Kidney capillary endothelial cell (primary cell): ENCODE data around the gene ATP5F1D.
A peak's percentile ranks its signal among the peaks of the same experiment; 100 is the strongest.

Experiments used
- DNase-seq: peaks from one replicate; pipeline ENCODE4 v3.0.0-alpha.2; 2018; ENCODE audit warnings: low spot score

ATP5F1D gene

DNA sequence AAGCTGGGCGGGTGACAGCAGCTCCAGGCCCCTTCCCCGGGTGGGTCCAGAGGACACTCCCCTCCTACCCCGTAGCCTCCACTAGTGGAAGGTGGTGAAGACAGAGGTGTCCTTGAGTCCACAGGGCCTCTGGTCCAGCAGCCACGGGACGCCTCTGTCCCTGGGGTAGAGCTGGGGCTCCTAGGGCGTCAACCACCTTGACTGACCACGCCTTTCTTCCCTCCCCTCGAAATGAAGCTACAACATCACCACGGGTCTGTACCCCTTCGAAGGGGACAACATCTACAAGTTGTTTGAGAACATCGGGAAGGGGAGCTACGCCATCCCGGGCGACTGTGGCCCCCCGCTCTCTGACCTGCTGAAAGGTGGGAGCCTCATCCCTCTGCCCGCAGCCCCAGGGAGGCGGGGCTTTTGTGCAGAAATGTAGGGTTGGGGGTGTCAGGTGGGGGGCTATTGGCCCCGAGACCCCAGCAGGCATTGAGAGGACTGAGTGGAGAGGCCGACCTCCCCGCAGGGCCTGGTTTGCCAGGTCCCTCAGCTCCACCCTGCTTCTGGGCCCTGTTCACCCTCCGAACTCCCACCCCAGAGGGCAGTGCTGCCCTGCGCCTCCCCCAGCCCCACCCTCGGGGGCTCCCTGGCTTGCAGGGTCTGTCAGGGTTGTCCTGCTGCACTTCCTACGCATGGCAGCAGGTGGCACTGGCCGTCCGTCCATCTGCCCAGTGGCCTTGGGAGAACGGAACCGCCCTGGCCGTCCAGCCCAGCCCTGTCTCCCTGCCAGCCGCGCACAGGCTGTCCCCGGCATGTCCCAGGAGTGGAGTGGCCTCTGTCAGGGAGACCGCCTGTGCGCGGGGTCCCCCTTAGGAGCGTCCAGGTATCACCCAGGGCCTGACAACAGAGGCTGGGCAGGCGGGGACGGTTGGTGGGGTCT is 20.3 kb upstream of the ATP5F1D start:
- DNase-seq: peak; percentile 57

DNA sequence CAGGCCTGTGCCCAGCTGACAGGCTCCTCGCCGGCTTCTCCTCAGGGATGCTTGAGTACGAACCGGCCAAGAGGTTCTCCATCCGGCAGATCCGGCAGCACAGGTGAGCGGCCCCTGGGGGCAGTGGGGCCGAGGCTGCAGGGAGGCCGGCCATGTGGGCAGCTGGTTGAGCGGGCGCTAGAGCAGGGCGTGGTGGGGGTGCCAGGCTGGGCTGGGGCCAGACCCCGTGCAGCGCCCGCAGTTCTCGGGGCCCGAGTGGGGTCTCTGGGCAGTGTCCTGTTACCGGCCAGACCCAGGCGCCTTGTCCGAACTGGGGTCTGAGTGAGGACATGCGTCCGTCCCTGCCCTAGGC is 19.7 kb upstream of the ATP5F1D start:
- no peak for DNase-seq

GRCh38 chr19:1222394-1222793 is 19.2 kb upstream of the ATP5F1D start:
- no peak for DNase-seq

- DNase-seq: no peak
Measured at GRCh38 chr19:1223018-1223855, 18.3 kb upstream of the ATP5F1D start.

- DNase-seq: no peak
Measured at GRCh38 chr19:1224047-1224825, 17.3 kb upstream of the ATP5F1D start.

DNA sequence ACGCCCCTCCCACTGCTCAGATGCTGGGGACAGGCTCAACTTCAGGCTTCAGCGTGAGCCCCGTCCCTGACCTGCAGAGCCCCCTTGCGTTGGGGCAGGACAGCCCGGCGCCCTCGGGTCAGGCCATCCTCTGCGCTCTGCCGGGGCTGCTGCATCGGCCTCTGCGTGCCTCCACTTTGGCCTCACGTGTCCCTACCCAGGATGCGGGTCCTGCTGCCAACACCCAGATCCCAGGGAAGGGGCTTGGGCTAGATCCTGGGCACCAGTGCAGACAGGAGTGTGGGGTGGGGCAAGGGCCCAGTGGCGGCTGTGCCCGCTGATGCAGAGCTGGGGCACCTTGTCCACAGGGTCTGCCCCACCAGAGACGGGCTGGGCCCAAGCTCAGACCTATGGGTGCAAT is 16.7 kb upstream of the ATP5F1D start:
- DNase-seq: no peak

DNA sequence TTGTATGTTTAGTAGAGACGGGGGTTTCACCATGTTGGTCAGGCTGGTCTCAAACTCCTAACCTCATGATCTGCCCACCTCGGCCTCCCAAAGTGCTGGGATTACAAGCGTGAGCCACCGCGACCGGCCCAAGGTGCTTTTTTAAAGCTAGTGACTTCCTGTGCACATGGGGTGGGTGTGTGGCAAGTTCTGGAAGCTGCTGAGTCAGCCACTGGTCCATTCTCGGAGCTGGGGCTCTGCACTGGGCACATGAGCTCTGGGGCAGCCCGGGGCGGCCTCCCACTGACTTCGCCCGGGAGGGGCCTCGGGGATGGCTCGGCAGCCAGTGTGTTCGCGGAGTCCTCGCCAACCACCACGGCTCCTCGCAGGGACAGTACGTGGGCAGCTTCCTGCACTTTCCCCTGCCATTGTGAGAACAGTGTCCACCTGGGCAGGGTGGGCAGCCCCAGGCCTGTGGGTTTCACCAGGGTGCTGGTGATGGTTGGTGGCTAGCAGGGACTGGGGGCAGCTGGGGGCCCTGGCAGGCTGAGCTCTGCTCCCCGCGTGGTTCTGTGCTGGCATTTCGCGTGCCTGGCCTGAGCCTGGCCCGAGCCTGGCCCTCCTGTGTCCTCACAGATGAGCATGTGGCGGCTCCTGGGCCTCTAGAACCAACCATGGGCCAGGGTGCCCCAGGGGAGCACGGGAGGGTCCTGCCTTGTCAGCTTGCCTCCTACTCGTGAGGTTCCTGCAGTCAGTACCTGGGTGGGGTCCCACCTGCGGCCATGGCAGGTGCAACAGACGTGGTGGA is 15.9 kb upstream of the ATP5F1D start:
- DNase-seq: no peak

DNA sequence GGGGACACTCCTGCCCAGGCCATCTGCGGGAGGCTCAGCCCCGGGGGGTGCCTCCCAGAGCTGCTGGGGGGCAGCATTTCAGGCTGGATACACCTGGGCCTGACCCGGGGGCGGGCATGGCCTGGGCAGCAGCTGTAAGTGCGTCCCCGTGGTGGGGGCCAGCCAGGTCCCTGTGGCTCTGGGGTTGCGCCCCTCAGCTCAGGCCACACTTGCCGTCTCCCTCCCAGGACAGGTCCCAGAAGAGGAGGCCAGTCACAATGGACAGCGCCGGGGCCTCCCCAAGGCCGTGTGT is 15.4 kb upstream of the ATP5F1D start:
- no peak for DNase-seq

- no peak for DNase-seq
Measured at GRCh38 chr19:1226522-1227303, 14.8 kb upstream of the ATP5F1D start.

GRCh38 chr19:1227304-1228054 is 14.1 kb upstream of the ATP5F1D start:
- no peak for DNase-seq

GRCh38 chr19:1228161-1228957 is 13.2 kb upstream of the ATP5F1D start:
- DNase-seq: no peak

GRCh38 chr19:1229056-1229923 is 12.3 kb upstream of the ATP5F1D start:
- no peak for DNase-seq

- DNase-seq: no peak
Measured at GRCh38 chr19:1229924-1230782, 11.4 kb upstream of the ATP5F1D start.

DNA sequence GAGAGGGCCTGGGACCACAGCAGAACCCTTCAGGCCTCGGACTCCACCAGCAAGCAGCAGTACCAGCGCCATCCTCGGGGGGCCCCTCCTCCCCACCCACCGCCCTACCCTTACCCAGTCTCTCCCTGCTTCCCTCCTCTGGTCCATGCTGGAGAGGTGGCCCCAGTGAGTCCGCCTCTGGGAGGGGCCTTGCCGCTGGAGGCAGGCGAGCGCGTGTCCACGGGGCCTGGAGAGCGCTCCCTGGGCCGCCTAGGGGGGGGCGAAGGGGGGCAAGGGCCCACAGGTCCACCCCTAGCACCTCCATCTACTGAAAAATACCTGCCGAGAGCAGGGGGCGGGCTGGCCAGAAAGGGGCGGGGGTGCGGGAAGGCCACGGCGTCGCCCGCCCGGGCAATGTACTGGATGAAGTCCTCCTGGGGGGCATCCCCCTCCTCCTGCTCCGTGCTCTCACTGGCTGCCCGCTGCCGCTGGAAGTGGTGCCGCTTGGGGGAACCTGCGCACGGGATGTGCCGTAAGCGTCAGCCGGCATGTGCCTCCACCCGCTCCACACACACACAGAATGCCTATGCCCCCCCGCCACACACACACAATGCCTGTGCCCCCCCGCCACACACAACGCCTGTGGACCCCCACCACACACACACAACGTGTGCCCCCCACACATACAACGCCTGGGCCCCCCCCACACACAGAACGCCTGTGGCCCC is 10.6 kb upstream of the ATP5F1D start:
- no peak for DNase-seq

- no peak for DNase-seq
Measured at GRCh38 chr19:1231729-1232637, 9.6 kb upstream of the ATP5F1D start.

DNA sequence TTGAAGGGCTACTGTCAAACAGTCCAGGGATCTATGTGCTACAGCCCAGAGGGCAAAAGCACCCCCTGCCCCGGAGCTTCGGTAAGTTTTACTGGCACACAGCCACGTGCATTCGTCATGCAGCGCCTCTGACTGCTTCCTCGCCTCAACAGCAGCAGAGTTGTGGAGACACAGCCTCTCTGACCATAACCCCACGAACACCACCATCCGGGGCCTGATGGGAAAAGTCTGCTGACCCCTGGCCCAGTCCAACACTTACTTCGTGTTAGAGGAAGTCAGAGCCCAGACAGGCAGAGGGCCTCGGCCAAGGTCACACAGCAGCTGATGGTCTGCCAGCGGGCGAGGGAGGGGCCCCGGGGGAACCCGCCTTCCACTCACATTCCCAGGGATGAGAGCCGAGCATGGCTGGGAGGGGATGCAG is 8.9 kb upstream of the ATP5F1D start:
- no peak for DNase-seq
